Measurements from ENCODE around the gene FNBP1.

Gene FNBP1

GRCh38 chr9:129852579-129852978 is 190.4 kb downstream of the FNBP1 start:
- no peak overlapping the region for H3K4me3 ChIP-seq
- peaks cover 25% of the 10 kb centered on the region; the same call in 1 of the 2 replicates for H3K36me3 ChIP-seq (ENCODE audit: insufficient read depth, low read length)
- H3K9me3 ChIP-seq (ENCODE audit: low read depth, low read length) = no peaks in the 10 kb centered on the region
- no peak overlapping the region for H3K9ac ChIP-seq (ENCODE audit: insufficient read length)
- no peak overlapping the region for H3K27ac ChIP-seq
- no peak for TF ChIP-seq POLR2AphosphoS5 (IDR thresholded peaks at IDR 0.05; ENCODE audit: borderline replicate concordance, low read depth, low read length)
- no peak for TF ChIP-seq FOXP2 (optimal IDR thresholded peaks at IDR 0.05; ENCODE audit: control extremely low read depth, extremely low read length, insufficient read depth)
- TF ChIP-seq EZH2 (IDR thresholded peaks at IDR 0.05) = no peak
- no peak for DNase-seq (ENCODE audit: low read depth, low spot score)

GRCh38 chr9:129851821-129852220 is 191.2 kb downstream of the FNBP1 start:
- Histone ChIP-seq H3K4me3 (no peak overlapping the region), H3K36me3 (ENCODE audit: insufficient read depth, low read length) (peaks cover 25% of the 10 kb centered on the region; the same call in 1 of the 2 replicates), H3K9me3 (ENCODE audit: low read depth, low read length) (no peaks in the 10 kb centered on the region), H3K9ac (ENCODE audit: insufficient read length) (no peak overlapping the region), H3K27ac (no peak overlapping the region)
- no peak for DNase-seq (ENCODE audit: low read depth, low spot score)
- TF ChIP-seq EZH2 (IDR thresholded peaks at IDR 0.05) = no peak
- no peak for TF ChIP-seq FOXP2 (optimal IDR thresholded peaks at IDR 0.05; ENCODE audit: control extremely low read depth, extremely low read length, insufficient read depth)
- TF ChIP-seq POLR2AphosphoS5 (IDR thresholded peaks at IDR 0.05; ENCODE audit: borderline replicate concordance, low read depth, low read length) = no peak

GRCh38 chr9:129850821-129851550 is 192.0 kb downstream of the FNBP1 start:
- TF ChIP-seq EZH2 (IDR thresholded peaks at IDR 0.05) (no peak), POLR2AphosphoS5 (IDR thresholded peaks at IDR 0.05; ENCODE audit: borderline replicate concordance, low read depth, low read length) (no peak), FOXP2 (optimal IDR thresholded peaks at IDR 0.05; ENCODE audit: control extremely low read depth, extremely low read length, insufficient read depth) (no peak)

GRCh38 chr9:129849901-129850300 is 193.1 kb downstream of the FNBP1 start:
- Histone ChIP-seq H3K4me3 (no peak overlapping the region), H3K27ac (no peak overlapping the region), H3K9me3 (ENCODE audit: low read depth, low read length) (no peaks in the 10 kb centered on the region), H3K9ac (ENCODE audit: insufficient read length) (no peak overlapping the region), H3K36me3 (ENCODE audit: insufficient read depth, low read length) (peaks cover 24% of the 10 kb centered on the region; the same call in 1 of the 2 replicates)
- no peak for DNase-seq (ENCODE audit: low read depth, low spot score)
- TF ChIP-seq POLR2AphosphoS5 (IDR thresholded peaks at IDR 0.05; ENCODE audit: borderline replicate concordance, low read depth, low read length) (no peak), EZH2 (IDR thresholded peaks at IDR 0.05) (no peak), FOXP2 (optimal IDR thresholded peaks at IDR 0.05; ENCODE audit: control extremely low read depth, extremely low read length, insufficient read depth) (no peak)

More at GRCh38 chr9:129850821-129851550, 192.0 kb downstream of the FNBP1 start:
- H3K9ac ChIP-seq (ENCODE audit: insufficient read length) = no peak overlapping the region
- DNase-seq (ENCODE audit: low read depth, low spot score) = no peak
- no peaks in the 10 kb centered on the region for H3K9me3 ChIP-seq (ENCODE audit: low read depth, low read length)
- H3K36me3 ChIP-seq (ENCODE audit: insufficient read depth, low read length) = peaks cover 25% of the 10 kb centered on the region; the same call in 1 of the 2 replicates
- H3K27ac ChIP-seq = no peak overlapping the region
- no peak overlapping the region for H3K4me3 ChIP-seq

- Histone ChIP-seq H3K27ac (no peak overlapping the region), H3K36me3 (ENCODE audit: insufficient read depth, low read length) (peaks cover 19% of the 10 kb centered on the region; the same call in 1 of the 2 replicates), H3K9ac (ENCODE audit: insufficient read length) (no peak overlapping the region), H3K9me3 (ENCODE audit: low read depth, low read length) (no peaks in the 10 kb centered on the region), H3K4me3 (no peak overlapping the region)
- DNase-seq (ENCODE audit: low read depth, low spot score) = no peak
- TF ChIP-seq FOXP2 (optimal IDR thresholded peaks at IDR 0.05; ENCODE audit: control extremely low read depth, extremely low read length, insufficient read depth) = no peak
- no peak for TF ChIP-seq POLR2AphosphoS5 (IDR thresholded peaks at IDR 0.05; ENCODE audit: borderline replicate concordance, low read depth, low read length)
- TF ChIP-seq EZH2 (IDR thresholded peaks at IDR 0.05) = no peak
These were observed 194.1 kb downstream of the FNBP1 start for GRCh38 chr9:129848712-129849441.

- TF ChIP-seq POLR2AphosphoS5 (IDR thresholded peaks at IDR 0.05; ENCODE audit: borderline replicate concordance, low read depth, low read length) (no peak), EZH2 (IDR thresholded peaks at IDR 0.05) (no peak), FOXP2 (optimal IDR thresholded peaks at IDR 0.05; ENCODE audit: control extremely low read depth, extremely low read length, insufficient read depth) (no peak)
- no peak overlapping the region for H3K9ac ChIP-seq (ENCODE audit: insufficient read length)
- no peaks in the 10 kb centered on the region; the same call in 1 of the 2 replicates for H3K36me3 ChIP-seq (ENCODE audit: insufficient read depth, low read length)
- DNase-seq (ENCODE audit: low read depth, low spot score) = no peak
- H3K9me3 ChIP-seq (ENCODE audit: low read depth, low read length) = no peaks in the 10 kb centered on the region
- no peak overlapping the region for H3K4me3 ChIP-seq
- peak overlapping the region; percentile 68; the same call in 1 of the 2 replicates for H3K27ac ChIP-seq
These were observed 197.6 kb downstream of the FNBP1 start for GRCh38 chr9:129845373-129845772.

- TF ChIP-seq POLR2AphosphoS5 (IDR thresholded peaks at IDR 0.05; ENCODE audit: borderline replicate concordance, low read depth, low read length) = no peak
- no peak for DNase-seq (ENCODE audit: low read depth, low spot score)
- Histone ChIP-seq H3K4me3 (no peak overlapping the region), H3K9me3 (ENCODE audit: low read depth, low read length) (no peaks in the 10 kb centered on the region), H3K9ac (ENCODE audit: insufficient read length) (no peak overlapping the region), H3K27ac (no peak overlapping the region; the same call in 1 of the 2 replicates), H3K36me3 (ENCODE audit: insufficient read depth, low read length) (no peaks in the 10 kb centered on the region)
These were observed 201.9 kb downstream of the FNBP1 start for GRCh38 chr9:129841071-129841470.

- H3K9me3 ChIP-seq (ENCODE audit: low read depth, low read length) = no peaks in the 10 kb centered on the region
- no peak overlapping the region for H3K9ac ChIP-seq (ENCODE audit: insufficient read length)
- no peak overlapping the region for H3K27ac ChIP-seq
- H3K36me3 ChIP-seq (ENCODE audit: insufficient read depth, low read length) = no peaks in the 10 kb centered on the region
- TF ChIP-seq FOXP2 (optimal IDR thresholded peaks at IDR 0.05; ENCODE audit: control extremely low read depth, extremely low read length, insufficient read depth) = no peak
- TF ChIP-seq POLR2AphosphoS5 (IDR thresholded peaks at IDR 0.05; ENCODE audit: borderline replicate concordance, low read depth, low read length) = no peak
- no peak for TF ChIP-seq EZH2 (IDR thresholded peaks at IDR 0.05)
- no peak overlapping the region for H3K4me3 ChIP-seq
- DNase-seq (ENCODE audit: low read depth, low spot score) = no peak
These were observed 203.0 kb downstream of the FNBP1 start for GRCh38 chr9:129840034-129840433.

All from SK-N-MC (cell line).